Kidney epithelial cell (primary cell): Measurements from ENCODE around the gene SCNN1G. TPM values are rescaled to one million over a fixed set of nuclear protein-coding genes. Genes with fewer than 3 reads are reported as not detected.

ENCODE experiments used
- DNase-seq: peaks from one replicate; pipeline ENCODE4 v3.0.0-alpha.2; 2010; ENCODE audit warnings: low read depth
- H3K27me3 ChIP-seq: 2 replicates; pipeline ENCODE4 v1.6.0; 2011; ENCODE audit warnings: low read length; ENCODE audit not compliant: control insufficient read depth, insufficient read depth
- H3K36me3 ChIP-seq: 2 replicates; pipeline ENCODE4 v1.5.1; 2011; ENCODE audit warnings: low read length; ENCODE audit not compliant: control insufficient read depth, insufficient read depth
- H3K4me3 ChIP-seq: 2 replicates; pipeline ENCODE4 v1.5.1; 2011; ENCODE audit warnings: low read depth, mild to moderate bottlenecking, control low read depth, low read length
- CTCF ChIP-seq: IDR thresholded peaks from 2 replicates; pipeline ENCODE4 v1.5.1; 2011; ENCODE audit warnings: mild to moderate bottlenecking, moderate library complexity, low read length, control low read depth, inconsistent platforms; ENCODE audit not compliant: insufficient read depth, poor library complexity, severe bottlenecking
- total RNA-seq: library from RNA; depleted of rRNA; stranded (reverse); fragments of >200 nt; gene quantifications from 2 replicates; pipeline ENCODE4 v1.2.3, GENCODE V29; 2015

Gene SCNN1G
- total RNA-seq, 1 donor from 2014 or later, result not detected

- H3K36me3 ChIP-seq, result no peaks in the 10 kb centered on the region
- peaks cover 28% of the 10 kb centered on the region for H3K27me3 ChIP-seq
- no peak overlapping the region for H3K4me3 ChIP-seq
- DNase-seq, result no peak
- TF ChIP-seq CTCF, result no peak
Measured at GRCh38 chr16:23183543-23183862, 958 bp downstream of the SCNN1G start.

DNA sequence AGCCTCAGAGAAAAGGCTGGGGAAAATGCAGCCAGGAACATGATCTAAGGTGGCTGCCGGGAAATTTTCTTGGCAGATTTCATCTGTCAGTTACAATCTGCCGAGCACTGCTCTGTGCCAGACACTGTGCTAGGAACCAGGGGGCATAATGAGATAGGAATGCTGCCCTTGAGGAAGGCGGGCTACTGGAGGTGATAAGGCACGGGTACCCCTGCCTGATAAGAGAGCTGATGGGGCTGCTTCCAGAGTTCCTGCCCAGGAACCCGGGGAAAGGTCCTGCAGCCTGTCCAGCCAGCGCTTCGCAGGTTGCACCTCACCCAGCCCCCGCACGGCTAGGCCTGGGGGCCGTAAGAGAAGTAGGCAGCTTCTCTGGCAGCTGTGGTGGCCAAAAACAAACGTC, 3.1 kb downstream of the SCNN1G start:
- DNase-seq, result no peak
- peaks cover 28% of the 10 kb centered on the region for H3K27me3 ChIP-seq

DNA sequence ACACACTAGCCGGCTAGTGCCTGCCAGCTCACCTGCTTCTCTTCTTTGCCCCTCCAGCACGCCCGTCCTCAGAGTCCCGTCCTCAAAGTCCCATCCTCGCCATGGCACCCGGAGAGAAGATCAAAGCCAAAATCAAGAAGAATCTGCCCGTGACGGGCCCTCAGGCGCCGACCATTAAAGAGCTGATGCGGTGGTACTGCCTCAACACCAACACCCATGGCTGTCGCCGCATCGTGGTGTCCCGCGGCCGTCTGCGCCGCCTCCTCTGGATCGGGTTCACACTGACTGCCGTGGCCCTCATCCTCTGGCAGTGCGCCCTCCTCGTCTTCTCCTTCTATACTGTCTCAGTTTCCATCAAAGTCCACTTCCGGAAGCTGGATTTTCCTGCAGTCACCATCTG, 3.6 kb downstream of the SCNN1G start:
- no peak for TF ChIP-seq CTCF
- no peak for DNase-seq
- H3K36me3 ChIP-seq, result no peaks in the 10 kb centered on the region
- peaks cover 26% of the 10 kb centered on the region for H3K27me3 ChIP-seq
- H3K4me3 ChIP-seq, result no peak overlapping the region

More for the DNA sequence above, 3.1 kb downstream of the SCNN1G start:
- no peak overlapping the region for H3K4me3 ChIP-seq
- TF ChIP-seq CTCF, result no peak
- no peaks in the 10 kb centered on the region for H3K36me3 ChIP-seq

- DNase-seq, result no peak
- H3K36me3 ChIP-seq, result no peaks in the 10 kb centered on the region
- H3K27me3 ChIP-seq, result peaks cover 23% of the 10 kb centered on the region
- no peak overlapping the region for H3K4me3 ChIP-seq
- TF ChIP-seq CTCF, result no peak
Measured at GRCh38 chr16:23187341-23187740, 4.8 kb downstream of the SCNN1G start.

DNA sequence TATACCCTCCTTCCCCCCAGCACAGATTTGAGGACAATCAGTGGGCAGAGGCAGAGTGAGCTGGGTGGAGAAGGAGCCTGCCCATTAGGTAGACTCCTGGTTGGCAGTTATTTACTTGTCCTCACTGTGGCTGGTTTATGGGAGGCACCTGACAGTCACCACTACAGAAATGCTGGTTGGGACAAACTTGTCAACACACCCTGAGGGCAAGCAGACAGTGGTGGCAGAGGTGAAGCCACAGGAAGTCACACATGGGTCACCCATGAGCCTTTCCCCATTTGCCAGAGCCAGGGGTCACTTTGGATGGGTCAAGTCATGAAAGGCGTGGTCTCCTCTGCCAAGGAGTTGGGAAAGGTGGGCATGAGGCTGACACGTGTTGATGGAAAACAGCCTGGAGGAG, 6.4 kb downstream of the SCNN1G start:
- DNase-seq, result no peak
- Histone ChIP-seq H3K4me3 (no peak overlapping the region), H3K27me3 (peaks cover 9% of the 10 kb centered on the region), H3K36me3 (no peaks in the 10 kb centered on the region)
- no peak for TF ChIP-seq CTCF

- no peaks in the 10 kb centered on the region for H3K27me3 ChIP-seq
- H3K4me3 ChIP-seq, result no peak overlapping the region
- no peak for TF ChIP-seq CTCF
- DNase-seq, result no peak
- H3K36me3 ChIP-seq, result no peaks in the 10 kb centered on the region
Measured at GRCh38 chr16:23194497-23195221, 12.1 kb downstream of the SCNN1G start.
